NCI-H2196 (cell line): ENCODE data around the gene SLC38A6.
"Not testable (repeated sequence)": the region's sequence is repeated elsewhere in the genome, so short reads cannot be mapped to it uniquely, and the experiment has no call there.

Experiments used
- DNase-seq: peaks from one replicate; lab custom pipeline; 2025; ENCODE audit not compliant: unreplicated experiment; lab: John Stamatoyannopoulos, UW

SLC38A6 gene

DNA sequence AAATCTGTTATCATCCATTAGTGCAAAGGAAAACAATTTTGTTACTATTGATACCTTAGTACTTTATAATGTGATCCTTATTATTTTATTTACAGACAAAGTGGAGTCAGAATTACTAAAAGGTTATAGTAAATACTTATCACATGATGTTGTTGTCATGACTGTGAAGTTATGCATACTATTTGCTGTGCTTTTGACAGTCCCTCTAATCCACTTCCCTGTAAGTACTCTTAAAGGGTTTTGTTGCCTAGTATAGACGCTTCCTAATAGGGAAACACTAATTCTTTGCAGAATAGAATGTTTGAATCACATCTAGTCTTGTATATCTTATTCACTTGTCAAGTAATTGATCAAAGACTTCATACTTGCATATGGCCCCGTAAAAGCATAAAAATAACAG, 69.4 kb downstream of the SLC38A6 start:
- DNase-seq: no peak

GRCh38 chr14:61051051-61051450, 70.0 kb downstream of the SLC38A6 start:
- DNase-seq: no peak

- DNase-seq: no peak
Measured at GRCh38 chr14:61051621-61052020, 70.6 kb downstream of the SLC38A6 start.

DNA sequence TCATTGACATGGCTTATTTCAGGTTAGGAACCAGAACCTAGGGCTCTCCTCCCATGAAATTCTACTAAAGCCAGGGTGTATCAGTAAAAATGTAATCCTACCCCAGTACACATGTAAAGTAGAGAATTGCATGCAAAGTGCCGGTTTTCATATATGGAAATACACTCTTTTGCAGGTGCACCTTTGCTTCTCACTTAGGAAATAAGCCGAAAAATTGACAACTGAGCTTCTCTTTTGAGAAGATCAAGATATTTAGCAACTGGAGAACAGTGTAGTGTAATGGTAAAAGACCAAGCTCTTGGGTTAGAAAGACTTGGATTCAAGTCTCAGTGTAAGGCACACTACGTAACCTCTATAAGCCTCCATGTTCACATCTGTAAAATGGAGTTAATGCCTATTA, 82.4 kb downstream of the SLC38A6 start:
- no peak for DNase-seq

DNA sequence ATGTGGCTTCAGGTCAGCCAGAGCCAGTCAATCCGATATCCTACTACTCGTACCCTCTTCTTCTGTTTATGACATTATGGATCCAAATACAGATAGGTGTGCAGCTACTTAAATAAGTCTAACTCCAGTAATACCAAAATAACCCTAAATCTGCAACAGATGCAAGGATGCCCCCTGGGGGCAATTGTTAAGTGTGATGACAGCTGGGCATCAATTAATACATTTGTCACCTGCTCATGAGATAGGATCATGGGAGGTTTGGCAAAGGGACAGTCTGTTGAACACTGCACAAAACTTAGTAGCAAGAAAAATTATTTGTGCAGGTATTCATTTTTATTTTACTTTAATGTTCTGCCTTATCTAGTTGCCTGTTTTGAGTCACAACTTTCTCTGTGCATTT, 83.2 kb downstream of the SLC38A6 start:
- DNase-seq: no peak

DNA sequence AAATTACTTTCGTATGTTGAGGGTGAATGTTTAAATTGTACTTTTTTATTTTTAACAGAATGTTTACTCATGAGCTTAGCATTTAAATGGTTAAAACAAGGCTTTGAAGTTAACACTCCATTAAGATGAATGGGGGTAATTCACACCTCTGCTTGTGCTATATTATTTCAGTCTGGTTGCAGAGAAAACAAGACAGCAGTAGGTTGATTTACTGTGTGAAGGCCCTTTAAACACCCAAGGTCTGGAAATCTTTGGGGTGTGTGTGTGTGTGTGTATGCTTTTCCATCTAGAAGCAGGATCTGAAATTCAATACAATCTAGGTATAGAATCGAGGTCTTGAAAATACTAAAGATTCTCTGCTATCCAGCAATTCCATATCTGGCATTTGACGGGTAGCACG, 83.8 kb downstream of the SLC38A6 start:
- no peak for DNase-seq

GRCh38 chr14:61065656-61066055, 84.6 kb downstream of the SLC38A6 start:
- DNase-seq: peak; percentile 15

DNA sequence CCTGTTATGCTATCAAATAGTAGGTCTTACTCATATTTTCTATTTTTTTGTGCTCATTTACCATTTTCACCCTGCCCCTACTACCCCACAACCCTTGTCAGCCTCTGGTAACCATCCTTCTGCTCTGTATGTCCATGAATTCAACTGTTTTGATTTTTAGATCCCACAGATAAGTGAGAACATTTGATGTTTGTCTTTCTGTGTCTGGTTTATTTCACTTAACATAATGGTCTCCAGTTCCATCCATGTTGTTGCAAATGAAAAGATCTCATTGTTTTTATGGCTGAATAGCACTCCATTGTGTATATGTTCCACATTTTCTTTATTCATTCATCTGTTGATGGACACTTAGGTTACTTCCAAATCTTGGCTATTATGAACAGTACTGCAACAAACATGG, 91.4 kb downstream of the SLC38A6 start:
- DNase-seq: not testable (repeated sequence)

- DNase-seq: no peak
Measured at GRCh38 chr14:61074852-61075251, 93.8 kb downstream of the SLC38A6 start.

- DNase-seq: peak; percentile 63
Measured at GRCh38 chr14:61076556-61076955, 95.5 kb downstream of the SLC38A6 start.

DNA sequence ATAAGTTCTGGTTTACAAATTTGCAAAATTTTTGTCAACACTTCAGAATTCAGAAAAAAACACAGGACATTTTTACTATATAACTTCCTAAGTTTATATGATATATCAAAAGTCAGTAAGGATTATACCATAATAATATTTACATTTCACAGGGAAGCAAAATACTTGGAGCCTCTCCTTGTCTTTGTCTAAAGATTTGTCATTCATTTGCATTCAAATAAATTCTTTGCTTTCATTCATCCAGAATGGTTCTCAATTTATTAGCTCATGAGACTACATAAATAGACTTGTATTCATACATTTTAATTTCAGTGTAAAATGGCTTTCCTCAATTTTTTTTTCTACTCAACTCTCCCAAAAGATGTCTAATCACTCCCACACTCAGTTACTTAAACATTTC, 96.4 kb downstream of the SLC38A6 start:
- no peak for DNase-seq

GRCh38 chr14:61077951-61078720, 97.1 kb downstream of the SLC38A6 start:
- DNase-seq: no peak

DNA sequence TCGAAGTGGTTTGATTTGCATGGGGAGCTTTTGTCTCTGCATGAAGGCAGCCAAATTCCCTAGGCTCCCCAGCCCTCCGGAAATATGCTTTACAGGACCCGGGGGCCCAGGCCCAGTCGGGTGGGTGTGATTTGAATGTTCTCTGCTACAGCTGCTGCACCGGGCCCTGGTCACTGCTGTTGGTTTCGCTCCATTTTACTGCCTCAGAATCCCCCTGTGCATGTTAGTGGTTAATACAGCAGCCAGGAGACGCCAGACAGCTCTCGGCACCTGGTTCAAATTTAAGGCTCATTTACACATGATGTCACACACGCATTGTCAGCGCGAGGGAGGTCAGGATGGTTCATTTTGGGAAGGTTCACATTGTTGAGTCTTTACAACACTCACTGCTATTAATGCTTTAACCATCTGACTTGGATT, 99.6 kb downstream of the SLC38A6 start:
- DNase-seq: no peak

- no peak for DNase-seq
Measured at GRCh38 chr14:61088081-61088480, 107.0 kb downstream of the SLC38A6 start.

DNA sequence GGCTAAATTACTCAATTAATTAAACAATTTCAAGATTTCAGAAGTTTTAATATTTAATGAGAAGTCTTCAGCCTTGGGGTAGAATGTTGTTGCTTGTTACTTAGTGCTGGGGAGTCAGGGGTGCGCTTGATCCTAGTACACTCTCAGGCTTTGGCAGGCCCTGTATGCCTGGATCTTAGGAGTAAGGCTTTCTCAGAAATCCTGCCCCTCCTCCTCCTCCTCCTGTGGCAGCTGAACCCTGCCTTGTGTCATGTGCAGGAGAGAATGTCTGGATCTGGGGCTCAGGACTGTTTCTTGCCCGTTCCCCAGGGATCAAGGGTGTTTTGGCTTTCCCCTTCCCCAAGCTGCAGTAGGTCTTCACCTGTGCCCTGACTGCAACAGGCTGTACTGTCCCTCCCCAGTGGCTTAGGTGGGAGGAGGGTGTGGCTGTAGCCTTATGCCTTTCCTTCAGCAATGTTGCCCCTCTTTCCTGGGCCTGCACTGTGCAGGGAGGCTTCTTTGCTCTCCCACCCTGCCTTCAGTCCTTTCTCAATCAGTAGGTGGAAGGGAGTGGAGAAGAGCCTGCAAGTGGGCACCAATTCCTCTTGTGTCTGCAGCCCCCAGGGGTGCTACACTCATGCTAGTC, 108.2 kb downstream of the SLC38A6 start:
- no peak for DNase-seq

DNA sequence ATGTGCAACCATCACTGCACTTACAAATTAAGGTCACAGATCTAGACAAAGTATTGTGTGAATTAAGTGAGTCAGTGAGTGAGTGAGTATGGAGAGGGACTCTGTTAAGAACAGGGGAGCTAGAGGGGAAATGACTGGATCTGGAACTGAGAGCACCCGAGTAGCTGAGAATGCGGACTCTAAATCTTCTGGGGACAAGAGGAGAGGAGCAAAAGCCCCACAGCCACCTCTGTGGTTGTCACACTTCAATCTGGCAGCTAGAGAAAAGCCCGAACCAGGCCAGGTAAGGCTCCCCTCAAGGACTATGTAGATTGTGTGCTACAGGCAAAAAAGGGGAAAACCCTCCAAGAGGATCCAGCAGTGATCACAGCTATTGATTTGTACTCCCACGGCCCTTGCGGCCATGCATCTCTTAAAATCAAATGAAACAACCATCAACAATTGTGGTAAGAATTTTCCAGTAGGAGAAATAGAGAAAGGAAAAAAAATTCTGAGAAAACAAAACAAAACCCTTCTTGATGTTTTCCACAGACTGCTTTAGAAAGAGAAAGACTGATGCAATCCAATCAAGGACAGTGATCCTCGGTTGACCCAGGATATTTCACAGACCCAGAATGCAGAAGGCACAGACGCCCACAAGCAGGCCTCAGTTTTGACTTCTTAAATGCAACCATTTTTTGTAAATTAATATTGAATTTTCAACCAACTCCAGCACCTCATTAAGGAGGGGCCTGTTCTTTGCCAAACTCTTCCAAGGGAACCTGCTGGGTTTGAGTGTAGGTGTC, 109.6 kb downstream of the SLC38A6 start:
- DNase-seq: no peak

DNA sequence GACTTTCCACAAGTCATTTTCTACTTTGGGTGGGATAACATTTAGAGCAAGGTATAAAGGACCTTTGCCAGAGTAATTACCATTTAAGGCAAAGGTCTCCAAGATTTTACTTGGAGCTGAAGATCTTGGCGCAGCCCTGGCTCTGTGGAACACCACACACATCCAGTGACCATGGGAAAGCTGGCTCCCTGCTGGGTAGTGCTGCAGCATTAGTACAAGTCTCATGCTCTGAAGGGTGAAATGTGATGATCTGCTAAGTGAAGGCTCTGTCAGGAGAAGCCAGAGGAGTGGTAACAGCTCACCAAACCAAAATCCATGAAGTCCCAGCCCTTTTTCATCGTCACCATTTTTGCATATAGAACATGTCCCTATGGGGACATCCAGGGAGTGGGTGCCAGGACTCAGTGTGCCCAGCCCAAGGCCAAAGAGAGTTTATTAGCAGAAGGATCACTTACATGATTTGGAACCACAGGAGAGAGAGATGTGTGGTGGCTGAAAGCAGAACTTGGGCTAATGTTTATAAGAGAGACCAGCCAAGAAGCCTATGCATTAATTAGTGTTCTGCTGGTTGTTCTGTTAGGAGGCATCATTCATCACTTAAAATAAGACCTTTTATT, 110.7 kb downstream of the SLC38A6 start:
- no peak for DNase-seq

- not testable (repeated sequence) for DNase-seq
Measured at GRCh38 chr14:61098096-61098495, 117.1 kb downstream of the SLC38A6 start.

- no peak for DNase-seq
Measured at GRCh38 chr14:61098721-61099120, 117.7 kb downstream of the SLC38A6 start.

DNA sequence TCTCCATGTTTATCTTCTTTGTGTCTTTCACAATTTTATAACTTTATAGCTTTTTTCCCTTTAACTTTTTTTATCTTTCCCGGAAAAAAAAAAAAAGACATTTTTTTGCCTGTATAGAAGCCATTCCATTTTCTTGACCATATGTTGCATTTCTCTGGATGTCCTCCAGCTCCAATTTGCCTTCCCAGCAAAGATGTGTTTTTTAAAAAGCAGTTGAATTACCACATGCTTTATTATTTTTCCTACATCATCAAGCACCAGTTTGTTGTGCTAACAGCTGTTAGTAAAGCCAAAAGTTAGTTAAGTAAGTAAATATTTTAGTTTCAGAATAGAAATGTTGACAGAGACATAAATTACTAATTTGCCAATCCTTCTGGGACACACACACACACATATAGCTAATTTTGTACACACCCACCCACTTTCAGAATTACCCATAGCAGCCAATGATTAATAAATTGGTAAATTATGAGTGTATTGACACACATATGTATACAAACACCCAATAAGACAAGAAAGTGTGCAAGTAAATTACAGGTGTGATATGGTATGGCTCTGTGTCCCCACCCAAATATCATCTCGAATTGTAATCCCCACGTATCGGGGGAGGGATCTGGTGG, 118.3 kb downstream of the SLC38A6 start:
- no peak for DNase-seq
